Loucy (cell line): ENCODE data around the gene TESK1.
A peak's percentile ranks its signal among the peaks of the same experiment; 100 is the strongest.
"Not testable (repeated sequence)": the region's sequence is repeated elsewhere in the genome, so short reads cannot be mapped to it uniquely, and the experiment has no call there.

Experiments
- H2AFZ ChIP-seq: fragments of 200-600 bp; sonication (generic); 2 replicates; pipeline ENCODE4 v1.6.0; 2016; ENCODE audit warnings: antibody characterized with exemption, mild to moderate bottlenecking, low read length, moderate library complexity
- H3F3A ChIP-seq: fragments of 200-600 bp; 2 replicates; pipeline ENCODE4 v1.6.0; 2016; ENCODE audit warnings: antibody characterized with exemption, low read depth, mild to moderate bottlenecking
- H3K27me3 ChIP-seq: fragments of 200-600 bp; sonication (generic); 2 replicates; pipeline ENCODE4 v1.6.1; 2014; ENCODE audit warnings: low read length, mild to moderate bottlenecking; ENCODE audit not compliant: insufficient read depth, poor library complexity, severe bottlenecking
- H3K36me3 ChIP-seq: fragments of 200-600 bp; sonication (generic); 2 replicates; pipeline ENCODE4 v1.6.1; 2016; ENCODE audit warnings: low read length; ENCODE audit not compliant: insufficient read depth
- H3K4me1 ChIP-seq: fragments of 200-600 bp; sonication (generic); 2 replicates; pipeline ENCODE4 v1.5.1; 2014; ENCODE audit warnings: low read length, mild to moderate bottlenecking; ENCODE audit not compliant: insufficient read depth, poor library complexity, severe bottlenecking
- H3K4me2 ChIP-seq: fragments of 200-600 bp; sonication (generic); 2 replicates; pipeline ENCODE4 v1.6.0; 2014; ENCODE audit warnings: antibody characterized with exemption, low read length, low read depth, mild to moderate bottlenecking; ENCODE audit not compliant: poor library complexity, severe bottlenecking
- H3K4me3 ChIP-seq: fragments of 200-600 bp; sonication (generic); 2 replicates; pipeline ENCODE4 v1.5.1; 2014; ENCODE audit warnings: low read length, mild to moderate bottlenecking, mixed read lengths; ENCODE audit not compliant: poor library complexity, severe bottlenecking
- H3K79me2 ChIP-seq: fragments of 200-600 bp; sonication (generic); 2 replicates; pipeline ENCODE4 v1.6.1; 2014; ENCODE audit warnings: low read length; ENCODE audit not compliant: insufficient read depth
- H3K9ac ChIP-seq: fragments of 200-600 bp; sonication (generic); 2 replicates; pipeline ENCODE4 v1.6.0; 2014; ENCODE audit warnings: mild to moderate bottlenecking, low read depth, low read length, moderate library complexity; ENCODE audit not compliant: poor library complexity, severe bottlenecking
- H3K9me2 ChIP-seq: fragments of 200-600 bp; sonication (generic); replicated peaks from 2 replicates; pipeline ENCODE4 v1.6.1; 2016; ENCODE audit warnings: low read depth, low read length, mixed read lengths
- H3K9me3 ChIP-seq: fragments of 200-600 bp; sonication (generic); 2 replicates; pipeline ENCODE4 v1.6.1; 2014; ENCODE audit warnings: mild to moderate bottlenecking, antibody characterized with exemption, low read length, low read depth; ENCODE audit not compliant: insufficient read depth
- H4K20me1 ChIP-seq: fragments of 200-600 bp; sonication (generic); 2 replicates; pipeline ENCODE4 v1.6.0; 2014; ENCODE audit warnings: antibody characterized with exemption, low read length, mild to moderate bottlenecking; ENCODE audit not compliant: insufficient read depth, poor library complexity, severe bottlenecking
- EZH2phosphoT487 ChIP-seq: fragments of 200-600 bp; IDR thresholded peaks from 2 replicates; pipeline ENCODE4 v1.6.1; 2018; ENCODE audit warnings: antibody characterized with exemption, mild to moderate bottlenecking, moderate library complexity, borderline replicate concordance
- TF ChIP-seq, protein P1 (sequence below): fragments of 200-600 bp; sonication (generic); conservative IDR thresholded peaks from 2 replicates; pipeline ENCODE4 v1.5.1; 2014; ENCODE audit warnings: mild to moderate bottlenecking, antibody characterized with exemption, low read length

Gene TESK1

DNA sequence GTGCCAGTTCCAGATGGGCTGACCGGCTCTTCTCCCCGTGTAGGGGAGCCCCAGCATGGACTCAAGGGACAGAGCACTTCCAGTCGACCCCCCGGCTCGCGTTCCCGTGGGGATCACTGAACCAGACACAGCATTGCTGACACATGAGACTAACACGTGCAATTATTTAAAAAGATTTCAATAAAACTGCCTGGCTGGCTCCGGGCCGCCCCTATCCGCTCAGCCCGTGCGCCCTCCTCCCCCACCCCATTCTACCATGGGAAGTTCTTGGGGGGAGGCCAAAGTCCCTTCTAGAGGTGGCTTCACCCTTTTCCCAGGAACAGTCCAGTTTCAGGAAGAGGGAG, 4.7 kb downstream of the TESK1 start:
- Histone ChIP-seq H3K4me1 (peaks cover 19% of the 10 kb centered on the region), H3K4me3 (no peak overlapping the region), H3K9ac (no peak overlapping the region), H3F3A (no peaks in the 10 kb centered on the region), H3K36me3 (peaks cover 11% of the 10 kb centered on the region; the same call in 1 of the 2 replicates), H4K20me1 (peaks cover 19% of the 10 kb centered on the region), H3K79me2 (peaks cover 29% of the 10 kb centered on the region), H2AFZ (no peak overlapping the region), H3K4me2 (no peak overlapping the region), H3K9me2 (no peaks in the 10 kb centered on the region), H3K9me3 (no peaks in the 10 kb centered on the region), H3K27me3 (no peaks in the 10 kb centered on the region)
- TF ChIP-seq, protein P1, sequence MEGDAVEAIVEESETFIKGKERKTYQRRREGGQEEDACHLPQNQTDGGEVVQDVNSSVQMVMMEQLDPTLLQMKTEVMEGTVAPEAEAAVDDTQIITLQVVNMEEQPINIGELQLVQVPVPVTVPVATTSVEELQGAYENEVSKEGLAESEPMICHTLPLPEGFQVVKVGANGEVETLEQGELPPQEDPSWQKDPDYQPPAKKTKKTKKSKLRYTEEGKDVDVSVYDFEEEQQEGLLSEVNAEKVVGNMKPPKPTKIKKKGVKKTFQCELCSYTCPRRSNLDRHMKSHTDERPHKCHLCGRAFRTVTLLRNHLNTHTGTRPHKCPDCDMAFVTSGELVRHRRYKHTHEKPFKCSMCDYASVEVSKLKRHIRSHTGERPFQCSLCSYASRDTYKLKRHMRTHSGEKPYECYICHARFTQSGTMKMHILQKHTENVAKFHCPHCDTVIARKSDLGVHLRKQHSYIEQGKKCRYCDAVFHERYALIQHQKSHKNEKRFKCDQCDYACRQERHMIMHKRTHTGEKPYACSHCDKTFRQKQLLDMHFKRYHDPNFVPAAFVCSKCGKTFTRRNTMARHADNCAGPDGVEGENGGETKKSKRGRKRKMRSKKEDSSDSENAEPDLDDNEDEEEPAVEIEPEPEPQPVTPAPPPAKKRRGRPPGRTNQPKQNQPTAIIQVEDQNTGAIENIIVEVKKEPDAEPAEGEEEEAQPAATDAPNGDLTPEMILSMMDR = no peak
- no peak for TF ChIP-seq EZH2phosphoT487

- Histone ChIP-seq H4K20me1 (peaks cover 12% of the 10 kb centered on the region), H3K4me3 (no peak overlapping the region), H3K79me2 (peaks cover 26% of the 10 kb centered on the region), H3K9me3 (no peaks in the 10 kb centered on the region), H3F3A (no peaks in the 10 kb centered on the region), H3K9me2 (no peaks in the 10 kb centered on the region), H3K4me2 (no peak overlapping the region), H2AFZ (no peak overlapping the region), H3K36me3 (peaks cover 11% of the 10 kb centered on the region; the same call in 1 of the 2 replicates), H3K9ac (no peak overlapping the region), H3K4me1 (peaks cover 22% of the 10 kb centered on the region), H3K27me3 (no peaks in the 10 kb centered on the region)
- TF ChIP-seq EZH2phosphoT487 = no peak
- TF ChIP-seq, protein P1 = peak; percentile 76
These were observed 6.3 kb downstream of the TESK1 start for GRCh38 chr9:35611230-35611797.

DNA sequence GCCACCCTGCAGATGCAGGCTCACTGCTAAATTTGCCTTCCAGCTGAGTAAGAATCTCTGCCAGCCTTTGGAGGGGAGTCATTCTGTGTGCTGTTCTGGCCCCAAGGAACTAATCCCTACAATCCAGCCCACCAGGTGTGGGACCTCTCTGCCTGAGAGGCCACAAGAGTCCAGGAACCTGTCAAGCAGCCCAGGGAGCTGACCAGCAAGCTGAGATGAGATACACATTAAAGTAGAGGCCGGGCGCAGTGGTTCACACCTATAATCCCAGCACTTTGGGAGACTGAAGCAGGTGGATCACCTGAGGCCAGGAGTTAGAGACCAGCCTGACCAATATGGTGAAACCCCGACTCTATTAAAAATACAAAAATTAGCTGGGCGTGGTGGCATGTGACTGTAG, 7.0 kb downstream of the TESK1 start:
- H3K9ac ChIP-seq, H3F3A ChIP-seq, H3K4me3 ChIP-seq, H3K9me3 ChIP-seq, H3K4me2 ChIP-seq, H3K9me2 ChIP-seq, H3K27me3 ChIP-seq, H4K20me1 ChIP-seq, H2AFZ ChIP-seq: not testable (repeated sequence)
- H3K36me3 ChIP-seq = peaks cover 11% of the 10 kb centered on the region; the same call in 1 of the 2 replicates
- peaks cover 18% of the 10 kb centered on the region for H3K4me1 ChIP-seq
- H3K79me2 ChIP-seq = peaks cover 26% of the 10 kb centered on the region; the same call in 1 of the 2 replicates

- no peak overlapping the region for H3K4me2 ChIP-seq
- H3K4me3 ChIP-seq = no peak overlapping the region
- no peak overlapping the region for H2AFZ ChIP-seq
- H3K4me1 ChIP-seq = peaks cover 17% of the 10 kb centered on the region
- TF ChIP-seq, protein P1 = no peak
- no peak for TF ChIP-seq EZH2phosphoT487
- H4K20me1 ChIP-seq = no peaks in the 10 kb centered on the region
- H3K36me3 ChIP-seq = peaks cover 11% of the 10 kb centered on the region; the same call in 1 of the 2 replicates
- peaks cover 26% of the 10 kb centered on the region; the same call in 1 of the 2 replicates for H3K79me2 ChIP-seq
- H3K9me2 ChIP-seq = no peaks in the 10 kb centered on the region
- H3K9me3 ChIP-seq = no peaks in the 10 kb centered on the region
- no peaks in the 10 kb centered on the region for H3K27me3 ChIP-seq
- no peak overlapping the region for H3K9ac ChIP-seq
- no peaks in the 10 kb centered on the region for H3F3A ChIP-seq
These were observed 7.8 kb downstream of the TESK1 start for GRCh38 chr9:35612843-35613242.
